Stimulated activated CD4-positive, alpha-beta T cell treated with anti-CD3 and anti-CD28 coated beads, Interleukin-1b, Interleukin-23, amount 100 ng/mL, for 1 hour (primary cell): ENCODE results near the gene ATRNL1.

Experiments used
- DNase-seq, 2 donors: peaks; one replicate each; pipeline ENCODE4 v3.0.0-alpha.2; 2020; ENCODE audit warnings: low read depth in 2 of 2

Gene ATRNL1

GRCh38 chr10:115895166-115895565, 802.0 kb downstream of the ATRNL1 start:
- no peak for DNase-seq

- no peak for DNase-seq
Measured at GRCh38 chr10:115898242-115898641, 805.1 kb downstream of the ATRNL1 start.

- DNase-seq, result no peak
Measured at GRCh38 chr10:115902596-115902995, 809.4 kb downstream of the ATRNL1 start.

DNA sequence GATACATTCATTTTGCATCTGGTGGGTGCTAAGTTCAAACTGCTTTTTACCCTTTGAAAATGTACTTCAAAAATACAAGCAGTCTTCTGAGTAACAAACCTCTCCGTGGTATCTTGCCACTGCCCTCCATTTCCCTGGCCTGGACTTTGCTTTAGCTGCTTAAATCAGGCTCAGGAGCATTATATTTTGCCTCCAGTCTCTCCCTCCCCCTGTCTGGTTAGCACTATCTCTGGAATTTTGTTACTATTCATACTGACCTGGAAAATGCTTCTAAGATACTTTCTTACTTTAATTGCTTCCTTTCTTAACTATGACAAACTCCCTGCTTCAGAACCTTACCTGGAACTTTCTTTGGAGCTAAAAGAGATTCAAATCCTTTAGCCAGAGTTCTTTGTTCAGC, 810.0 kb downstream of the ATRNL1 start:
- DNase-seq, result no peak

DNA sequence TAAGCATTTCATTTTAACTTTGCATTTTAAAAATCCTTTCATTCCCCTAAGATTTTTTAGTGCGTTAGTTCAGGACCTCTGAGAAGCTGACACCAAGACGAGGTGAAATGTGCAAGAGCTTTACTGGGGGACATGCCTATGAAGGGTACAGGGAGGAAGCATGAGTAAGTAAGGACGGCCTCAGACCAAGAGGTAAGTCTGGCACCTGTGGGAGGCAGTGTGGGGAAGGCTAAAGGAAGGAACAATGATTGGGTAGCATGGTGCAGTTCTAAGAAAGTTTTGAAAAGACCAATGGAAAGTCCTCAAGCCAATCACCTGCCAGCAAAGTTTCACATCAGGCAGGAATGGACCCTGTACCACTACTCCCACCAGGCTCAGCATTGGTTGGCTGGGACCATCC, 810.7 kb downstream of the ATRNL1 start:
- DNase-seq, result no peak

- DNase-seq, result no peak
Measured at GRCh38 chr10:115909037-115909436, 815.9 kb downstream of the ATRNL1 start.

DNA sequence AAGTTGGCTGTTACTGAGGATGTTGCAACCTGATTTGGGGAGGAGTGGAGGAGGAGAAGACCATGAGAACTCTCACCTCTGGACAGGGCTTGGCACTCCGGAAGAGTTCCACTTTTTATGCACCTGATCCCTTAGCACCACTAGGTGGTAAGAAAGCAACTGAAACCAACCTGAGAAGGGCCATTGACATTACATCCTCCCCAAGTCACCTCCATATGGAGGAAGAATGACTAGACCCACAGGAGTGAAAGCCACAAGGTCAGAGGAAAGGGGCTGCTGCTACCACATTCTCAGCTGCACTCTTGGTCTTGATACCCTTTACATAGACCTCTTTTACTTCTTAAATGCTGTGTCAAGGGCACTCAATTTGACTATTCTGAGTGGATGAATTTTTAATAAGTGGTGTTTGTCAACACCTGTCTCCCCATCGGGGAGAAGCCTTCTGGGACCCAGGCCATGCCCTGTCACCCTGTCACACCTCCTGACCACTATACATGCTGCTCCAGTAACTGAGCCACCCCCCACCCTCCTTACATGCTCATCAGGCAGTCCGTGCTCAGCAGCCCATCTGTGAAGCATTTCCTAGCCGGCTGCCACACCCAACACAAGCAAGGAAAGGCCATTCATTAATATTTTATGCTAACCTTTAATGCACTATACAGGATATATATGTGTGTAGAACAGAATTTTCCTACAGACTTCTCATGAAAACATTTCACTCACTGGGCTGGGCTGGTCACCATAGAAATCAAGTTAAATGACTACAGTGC, 817.0 kb downstream of the ATRNL1 start:
- DNase-seq, result no peak

DNA sequence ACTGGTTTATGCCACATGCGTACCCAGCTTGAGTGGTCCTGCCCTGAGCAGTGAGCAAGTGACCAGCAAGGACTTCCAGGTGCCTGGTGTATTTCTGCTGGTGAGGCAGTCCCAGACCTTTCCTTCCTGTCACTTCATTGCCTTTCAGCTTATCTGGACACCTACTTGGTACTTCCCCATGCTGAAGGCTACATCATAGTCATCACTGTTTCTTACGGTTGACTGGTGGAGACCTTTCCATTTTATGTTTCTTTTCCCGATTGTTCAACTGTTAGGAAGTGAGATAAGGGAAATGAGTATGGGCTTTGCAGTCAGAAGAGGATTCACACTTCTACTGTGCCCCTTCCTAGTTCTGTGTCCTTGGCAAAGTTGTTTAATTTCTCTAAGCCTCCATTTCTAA, 821.3 kb downstream of the ATRNL1 start:
- DNase-seq, result no peak

GRCh38 chr10:115915429-115915828, 822.3 kb downstream of the ATRNL1 start:
- no peak for DNase-seq

DNA sequence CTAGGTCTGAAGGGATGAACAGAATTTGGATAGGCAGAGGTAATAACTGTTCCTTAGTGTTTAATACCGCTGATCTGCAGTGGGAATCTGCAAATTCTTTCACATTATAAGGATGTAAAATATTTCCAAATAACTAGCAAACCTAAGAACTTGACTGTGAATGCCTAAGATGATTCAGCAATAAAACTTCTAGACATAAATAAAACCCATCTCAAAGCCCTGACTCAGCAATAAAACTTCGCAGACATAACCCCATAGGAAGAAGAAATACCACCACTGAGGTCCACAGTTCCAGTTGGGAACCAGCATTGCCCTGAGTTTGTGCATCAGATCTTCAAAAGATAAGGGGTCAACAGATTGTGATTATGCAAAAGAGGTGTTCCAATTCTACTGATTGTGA, 825.6 kb downstream of the ATRNL1 start:
- DNase-seq, result no peak

GRCh38 chr10:115921795-115922194, 828.6 kb downstream of the ATRNL1 start:
- no peak for DNase-seq

GRCh38 chr10:115931309-115931708, 838.1 kb downstream of the ATRNL1 start:
- no peak for DNase-seq

DNA sequence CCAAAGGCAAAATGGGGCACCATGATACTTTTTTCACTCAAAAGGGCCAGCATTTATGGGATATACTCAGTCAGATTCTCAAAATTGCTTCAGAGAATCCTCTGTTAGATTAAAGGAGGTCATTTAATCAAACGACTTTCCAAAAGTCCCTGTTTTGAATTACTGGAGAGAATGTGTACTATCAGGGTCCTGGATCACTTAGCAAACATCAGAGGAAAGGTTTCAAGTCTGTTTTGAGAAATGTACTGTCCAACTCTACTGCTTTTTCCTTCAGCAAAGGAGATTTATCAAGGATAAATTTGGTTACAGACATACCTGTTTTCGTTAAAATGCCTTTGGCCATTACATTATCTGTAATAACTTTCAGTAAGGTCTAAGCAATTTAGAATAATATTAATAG, 838.9 kb downstream of the ATRNL1 start:
- no peak for DNase-seq

DNA sequence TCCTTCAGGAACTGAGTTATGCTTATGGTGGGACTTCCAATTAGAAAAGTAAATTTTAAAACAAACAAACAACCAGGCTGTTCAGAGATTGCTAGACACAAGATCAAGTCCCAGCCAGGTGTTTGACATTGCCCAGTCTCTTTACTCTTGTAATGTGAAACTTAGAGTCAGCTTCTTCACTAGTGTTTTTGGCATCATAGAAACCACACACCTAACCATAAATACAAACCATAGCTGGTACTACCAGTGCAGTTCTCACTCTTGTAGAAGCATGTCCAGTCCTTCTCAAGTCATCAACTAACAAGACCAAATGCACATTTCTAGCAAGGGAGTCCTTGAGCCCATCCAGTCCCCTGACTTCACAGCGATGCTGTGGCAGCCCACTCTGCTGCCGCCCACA, 839.9 kb downstream of the ATRNL1 start:
- DNase-seq, result no peak

GRCh38 chr10:115935731-115936130, 842.6 kb downstream of the ATRNL1 start:
- no peak for DNase-seq

DNA sequence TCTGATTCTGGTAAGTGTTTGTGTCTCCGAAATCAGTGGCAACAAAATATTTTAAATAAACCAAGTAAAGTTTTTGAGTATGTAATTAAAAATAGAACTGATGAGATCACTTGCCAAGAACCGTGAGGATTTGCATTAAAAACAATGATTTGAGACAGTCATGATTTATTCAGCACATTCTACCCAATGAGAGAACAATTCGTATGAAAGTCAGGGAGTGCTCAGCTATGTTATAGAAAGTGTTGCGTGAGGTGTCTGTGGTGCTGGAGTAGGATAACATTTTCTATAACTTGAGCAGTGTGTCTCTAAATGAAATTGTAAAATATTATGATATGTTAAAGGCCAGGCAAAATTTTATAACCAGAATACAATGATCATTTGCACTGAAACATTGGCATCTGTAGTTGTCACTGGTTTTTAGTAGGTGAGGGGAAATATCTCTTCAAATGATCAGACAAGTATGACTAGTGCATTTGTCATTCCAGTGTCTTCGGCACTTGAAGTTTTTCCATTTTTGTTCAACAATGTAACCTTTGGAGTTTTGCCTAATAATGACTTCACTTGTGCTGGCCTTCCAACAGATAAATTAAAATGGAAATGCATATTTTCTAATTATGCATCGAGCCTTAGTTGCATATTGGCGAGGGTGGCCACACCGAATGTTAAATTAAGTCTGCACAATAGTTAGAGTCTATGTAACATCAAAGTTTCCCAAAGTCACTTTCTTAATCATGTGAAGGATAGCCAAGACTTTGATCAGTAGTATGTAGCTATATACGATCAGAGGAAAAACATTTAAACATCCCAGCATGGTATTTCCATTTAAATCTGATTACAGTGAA, 844.0 kb downstream of the ATRNL1 start:
- no peak for DNase-seq

GRCh38 chr10:115937768-115938056, 844.5 kb downstream of the ATRNL1 start:
- DNase-seq, result no peak

- DNase-seq, result no peak
Measured at GRCh38 chr10:115939101-115939854, 846.1 kb downstream of the ATRNL1 start.

- DNase-seq, result no peak
Measured at GRCh38 chr10:115941361-115941771, 848.2 kb downstream of the ATRNL1 start.

DNA sequence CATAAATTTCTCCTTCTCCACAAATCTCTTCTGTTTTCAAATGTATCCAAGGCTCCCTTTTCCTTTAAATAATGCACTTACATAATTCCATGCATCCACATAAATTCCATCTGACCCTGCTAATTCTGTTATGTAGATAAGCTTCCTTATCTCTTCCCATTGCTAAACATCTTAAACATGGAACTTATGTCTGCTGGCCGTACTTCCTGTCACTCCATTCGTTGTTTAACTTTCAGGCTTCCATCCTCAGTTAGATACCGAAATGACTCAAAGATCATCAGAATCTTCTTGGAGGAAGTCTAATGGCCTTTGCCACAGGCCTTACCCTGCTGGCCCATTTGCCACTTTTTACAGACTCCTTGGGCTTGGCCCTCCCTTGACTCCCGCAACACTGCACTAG, 848.9 kb downstream of the ATRNL1 start:
- DNase-seq, result no peak

DNA sequence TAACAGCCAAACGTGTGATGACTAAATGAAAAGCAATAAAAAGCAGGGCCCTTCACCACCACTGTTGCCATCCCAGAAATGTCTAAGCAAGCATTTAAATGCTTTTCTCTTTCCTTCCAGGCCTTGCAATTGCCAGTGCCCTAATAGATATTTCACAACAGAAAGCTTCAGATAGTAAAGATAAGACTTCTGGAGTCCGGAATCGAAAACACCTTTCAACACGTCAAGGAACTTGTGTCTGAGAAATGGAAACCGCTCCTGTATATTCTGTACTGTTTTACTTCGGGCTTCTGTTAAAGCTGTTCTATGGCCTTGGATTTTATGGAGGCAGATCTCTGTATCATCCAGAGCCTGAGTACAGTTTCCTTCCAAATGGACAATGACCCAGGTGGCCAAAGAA, 851.4 kb downstream of the ATRNL1 start:
- DNase-seq, result no peak

DNA sequence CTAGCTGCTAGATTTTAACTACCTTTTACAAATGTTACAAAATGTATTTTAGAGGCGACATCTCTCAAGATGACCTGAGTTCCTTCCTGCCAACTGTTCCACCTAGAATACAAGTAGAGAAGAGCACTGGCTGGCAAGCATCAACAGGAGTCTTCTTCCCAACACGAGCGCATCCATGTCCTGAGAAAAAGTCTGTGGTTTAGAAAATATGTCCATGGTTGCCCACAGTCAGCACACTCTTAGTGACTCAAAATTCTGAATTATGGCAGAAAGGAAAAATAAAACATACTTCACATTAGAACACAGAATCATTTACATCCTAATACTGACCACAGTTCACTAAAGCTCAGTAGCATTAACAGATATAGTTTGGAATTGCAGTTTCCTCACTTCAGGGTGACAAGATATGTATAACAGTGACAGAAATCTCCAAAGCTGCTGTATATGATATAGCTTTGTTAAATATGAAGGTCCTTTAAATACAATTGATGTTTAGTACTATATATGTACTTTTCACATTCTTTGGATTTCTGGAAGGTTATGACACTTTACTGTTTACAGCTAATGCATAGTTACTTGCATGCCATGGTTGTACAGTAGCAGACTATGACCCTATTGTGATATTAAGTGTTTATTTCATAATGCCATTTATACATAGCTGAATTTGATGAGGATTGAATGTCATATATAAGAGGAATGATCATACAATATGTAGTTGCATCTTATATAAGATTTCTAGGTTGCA, 852.7 kb downstream of the ATRNL1 start:
- no peak for DNase-seq
